AG09319 (cell line): Measurements from ENCODE around the gene HNRNPC.

Experiments used
- DNase-seq: peaks from one replicate; pipeline ENCODE4 v3.0.0-alpha.2; 2010; ENCODE audit warnings: low read depth; ENCODE audit errors: extremely low read depth
- TF ChIP-seq, protein P1 (sequence below): IDR thresholded peaks from 2 replicates; pipeline ENCODE4 v1.5.1; 2011; ENCODE audit warnings: low read depth, mild to moderate bottlenecking, inconsistent platforms, low read length, moderate library complexity

The HNRNPC gene

DNA sequence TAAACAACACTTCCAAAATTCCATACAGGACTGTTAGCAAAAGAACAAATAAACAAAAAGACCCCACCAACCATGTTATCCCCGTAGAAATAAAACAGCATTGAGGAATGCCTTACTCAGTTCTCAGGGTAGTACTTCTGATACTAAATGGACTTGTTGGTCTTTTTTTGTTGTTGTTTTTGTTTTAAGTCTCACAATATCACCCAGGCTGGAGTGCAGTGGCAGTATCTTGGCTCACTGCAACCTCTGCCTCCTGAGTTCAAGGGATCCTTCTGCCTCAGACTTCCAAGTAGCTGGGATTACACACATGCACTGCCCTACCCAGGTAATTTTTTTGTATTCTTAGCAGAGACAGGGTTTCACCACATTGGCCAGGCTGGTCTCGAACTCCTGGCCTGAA lies 17.1 kb downstream of the HNRNPC start:
- TF ChIP-seq, protein P1, sequence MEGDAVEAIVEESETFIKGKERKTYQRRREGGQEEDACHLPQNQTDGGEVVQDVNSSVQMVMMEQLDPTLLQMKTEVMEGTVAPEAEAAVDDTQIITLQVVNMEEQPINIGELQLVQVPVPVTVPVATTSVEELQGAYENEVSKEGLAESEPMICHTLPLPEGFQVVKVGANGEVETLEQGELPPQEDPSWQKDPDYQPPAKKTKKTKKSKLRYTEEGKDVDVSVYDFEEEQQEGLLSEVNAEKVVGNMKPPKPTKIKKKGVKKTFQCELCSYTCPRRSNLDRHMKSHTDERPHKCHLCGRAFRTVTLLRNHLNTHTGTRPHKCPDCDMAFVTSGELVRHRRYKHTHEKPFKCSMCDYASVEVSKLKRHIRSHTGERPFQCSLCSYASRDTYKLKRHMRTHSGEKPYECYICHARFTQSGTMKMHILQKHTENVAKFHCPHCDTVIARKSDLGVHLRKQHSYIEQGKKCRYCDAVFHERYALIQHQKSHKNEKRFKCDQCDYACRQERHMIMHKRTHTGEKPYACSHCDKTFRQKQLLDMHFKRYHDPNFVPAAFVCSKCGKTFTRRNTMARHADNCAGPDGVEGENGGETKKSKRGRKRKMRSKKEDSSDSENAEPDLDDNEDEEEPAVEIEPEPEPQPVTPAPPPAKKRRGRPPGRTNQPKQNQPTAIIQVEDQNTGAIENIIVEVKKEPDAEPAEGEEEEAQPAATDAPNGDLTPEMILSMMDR, result no peak
- DNase-seq, result no peak

DNA sequence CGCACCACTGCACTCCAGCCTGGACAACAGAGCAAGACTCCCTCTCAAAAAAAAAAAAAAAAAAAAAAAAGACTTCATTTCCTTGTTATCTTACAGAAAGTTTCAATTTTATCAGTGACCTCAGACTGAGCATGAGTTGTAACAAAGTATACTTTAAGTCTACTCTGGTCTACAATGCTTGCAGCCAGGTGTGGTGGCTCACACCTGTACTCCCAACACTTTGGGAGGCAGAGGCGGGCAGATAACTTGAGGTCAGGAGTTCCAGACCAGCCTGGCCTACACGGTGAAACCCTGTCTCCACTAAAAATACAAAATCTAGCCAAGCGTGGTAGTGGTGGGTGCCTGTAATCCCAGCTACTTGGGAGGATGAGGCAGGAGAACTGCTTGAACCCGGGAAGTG lies 18.0 kb downstream of the HNRNPC start:
- no peak for DNase-seq

DNA sequence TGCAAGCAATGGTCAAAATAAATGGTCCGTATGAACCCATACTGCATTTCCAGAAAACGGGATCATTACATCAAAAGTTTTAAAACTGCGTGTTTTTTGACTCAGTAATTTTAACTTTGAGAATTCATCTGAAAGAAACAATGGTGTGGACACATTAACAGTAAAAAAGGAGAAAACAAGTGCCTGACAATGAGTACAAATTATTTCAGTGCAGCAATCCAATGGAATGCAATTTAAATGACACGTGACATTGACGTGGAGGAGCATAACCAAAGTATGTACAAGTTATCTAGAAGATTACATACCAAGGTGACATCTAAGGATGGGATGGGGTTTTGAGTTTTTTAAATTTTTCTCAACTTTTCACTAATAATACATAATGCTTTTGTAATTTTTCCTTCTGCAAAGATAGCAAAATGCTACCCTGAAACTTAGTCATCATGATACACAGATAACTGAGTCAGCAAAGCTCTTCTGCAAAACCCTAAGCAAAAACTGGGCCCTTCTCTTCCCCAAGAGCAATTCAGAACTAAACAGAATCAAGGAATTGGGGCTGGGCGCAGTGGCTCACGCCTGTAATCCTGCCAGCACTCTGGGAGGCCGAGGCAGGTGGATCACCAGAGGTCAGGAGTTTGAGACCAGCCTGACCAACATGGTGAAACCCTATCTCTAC lies 20.4 kb downstream of the HNRNPC start:
- DNase-seq, result no peak
- TF ChIP-seq, protein P1, result no peak

More for the DNA sequence above, 18.0 kb downstream of the HNRNPC start:
- TF ChIP-seq, protein P1, result no peak

DNA sequence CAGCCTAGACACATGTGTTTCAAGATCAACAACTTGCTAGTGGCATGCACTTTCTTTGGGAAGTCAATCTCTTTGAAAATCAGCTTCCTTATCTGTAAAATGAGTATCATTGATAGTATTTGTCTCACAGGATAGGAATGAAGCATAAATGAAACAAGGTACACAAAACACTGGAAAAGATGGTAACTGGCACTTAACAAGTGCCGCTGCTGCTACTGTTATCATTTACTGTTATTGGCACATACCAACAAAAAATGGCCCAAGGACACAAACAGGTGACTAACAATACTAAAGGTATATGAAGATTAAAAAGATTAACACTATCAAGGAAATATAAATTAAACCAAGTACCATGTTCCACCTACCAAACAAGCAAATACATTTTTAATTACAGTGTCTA lies 20.9 kb downstream of the HNRNPC start:
- TF ChIP-seq, protein P1, result no peak

DNA sequence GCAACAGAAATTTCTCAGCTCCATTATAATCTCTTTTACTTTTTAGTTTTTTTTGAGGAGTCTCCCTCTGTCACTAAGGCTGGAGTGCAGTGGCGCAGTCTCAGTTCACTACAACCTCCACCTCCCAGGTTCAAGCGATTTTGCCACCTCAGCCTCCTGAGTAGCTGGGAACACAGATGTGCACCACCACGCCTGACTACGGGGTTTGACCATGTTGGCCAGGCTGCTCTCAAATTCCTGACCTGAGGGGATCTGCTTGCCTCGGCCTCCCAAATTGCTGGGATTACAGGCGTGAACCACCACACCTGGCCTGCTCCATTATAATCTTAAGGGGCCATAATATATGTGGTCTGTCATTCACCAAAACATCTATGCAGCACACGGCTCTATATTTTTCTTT lies 23.4 kb downstream of the HNRNPC start:
- no peak for DNase-seq
- TF ChIP-seq, protein P1, result no peak

More for the DNA sequence above, 20.9 kb downstream of the HNRNPC start:
- no peak for DNase-seq

DNA sequence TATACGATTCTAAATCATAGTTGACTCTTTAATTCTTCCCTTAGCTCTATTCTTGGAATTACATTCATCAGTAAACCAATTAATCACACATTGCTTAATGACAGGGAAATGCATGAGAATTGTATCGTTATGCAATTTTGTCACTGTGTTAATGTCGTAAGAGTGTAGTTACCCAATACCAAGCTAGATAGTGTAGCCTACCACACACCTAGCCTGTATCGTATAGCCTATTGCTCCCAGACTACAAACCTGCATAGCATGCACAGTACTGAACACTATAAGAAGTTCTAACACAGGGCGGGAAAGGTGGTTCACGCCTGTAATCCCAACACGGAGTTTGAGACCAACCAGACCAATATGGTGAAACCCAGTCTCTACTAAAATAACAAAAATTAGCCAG lies 24.7 kb downstream of the HNRNPC start:
- TF ChIP-seq, protein P1, result no peak
- DNase-seq, result no peak

DNA sequence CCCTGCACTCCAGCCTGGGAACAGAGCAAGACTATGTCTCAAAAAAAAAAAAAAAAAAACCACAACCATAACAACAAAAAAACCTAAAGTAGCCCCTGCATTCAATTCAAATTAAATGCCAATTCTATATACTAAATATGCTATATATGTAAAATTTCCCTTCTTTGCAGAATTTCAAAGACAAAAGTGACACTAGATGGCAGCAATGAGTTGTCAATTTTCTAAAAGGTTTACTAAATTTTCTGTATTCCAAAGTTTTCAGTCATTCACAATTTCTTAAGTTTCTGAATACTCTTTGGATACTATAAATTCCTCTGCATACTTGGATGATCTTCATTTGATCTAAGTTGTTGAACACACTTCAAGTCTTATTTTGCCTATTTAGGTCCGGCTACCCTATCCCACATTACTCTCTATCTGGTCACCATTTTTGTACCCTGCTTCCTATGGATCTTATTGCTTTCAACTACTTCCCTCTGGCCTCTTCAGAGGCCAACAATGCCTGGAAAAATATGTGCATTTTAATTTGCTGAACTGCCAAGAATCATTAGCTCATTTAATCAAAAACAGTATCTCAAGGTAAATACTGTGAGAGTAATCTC lies 27.9 kb downstream of the HNRNPC start:
- no peak for DNase-seq
- TF ChIP-seq, protein P1, result peak; percentile 33
